Jurkat, Clone E6-1 (cell line): Measurements from ENCODE around the gene NT5M. TPM values are rescaled to one million over a fixed set of nuclear protein-coding genes. Genes with fewer than 3 reads are reported as not detected.
"Not testable (repeated sequence)": the region's sequence is repeated elsewhere in the genome, so short reads cannot be mapped to it uniquely, and the experiment has no call there.

Experiments
- DNase-seq: peaks from one replicate; pipeline ENCODE4 v3.0.0-alpha.2; 2011; ENCODE audit warnings: low read depth, low spot score
- H3K4me3 ChIP-seq: 2 replicates; pipeline ENCODE4 v1.5.1; 2011; ENCODE audit warnings: mild to moderate bottlenecking, low read length, control low read depth, moderate library complexity
- polyA plus RNA-seq: library from polyadenylated mRNA; unstranded; fragments of >200 nt; gene quantifications from one replicate; pipeline ENCODE4 v1.2.1, GENCODE V29; 2012; ENCODE audit warnings: missing spikeins; ENCODE audit not compliant: insufficient read length, insufficient read depth

The NT5M gene
- polyA plus RNA-seq = 21.5 TPM

GRCh38 chr17:17303010-17303846 lies at the start of gene NT5M:
NT5M (plus strand) TSS chr17:17303373; CDS start chr17:17303551, 178 bp downstream.
- DNase-seq = peak; percentile 77
- peak within 1 kb of the TSS; percentile 66 for H3K4me3 ChIP-seq

DNA sequence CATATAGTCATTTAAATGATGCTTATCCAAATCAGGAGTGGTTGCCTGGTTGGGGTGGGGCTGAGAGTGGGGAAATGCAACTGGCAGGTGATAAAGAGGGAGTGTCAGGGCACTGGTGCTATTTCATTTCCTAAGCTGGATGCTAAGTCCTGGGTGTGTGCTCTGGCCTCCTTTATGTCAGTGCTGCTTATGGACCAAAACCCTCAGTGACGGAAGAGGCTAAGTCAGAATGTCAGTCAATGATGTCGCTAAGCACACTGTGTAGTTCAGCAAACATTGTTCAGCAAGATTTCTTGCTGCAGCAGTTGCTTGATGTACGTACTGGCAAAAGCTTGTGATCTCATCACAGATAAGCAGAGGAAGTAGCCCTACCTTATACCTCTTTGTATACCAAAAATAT lies 49.8 kb upstream of the NT5M start:
- DNase-seq = no peak
- no peak overlapping the region for H3K4me3 ChIP-seq

- no peak overlapping the region for H3K4me3 ChIP-seq
- DNase-seq = no peak
Measured at GRCh38 chr17:17254036-17254435, 49.1 kb upstream of the NT5M start.

GRCh38 chr17:17255689-17256088 lies 47.5 kb upstream of the NT5M start:
- DNase-seq, H3K4me3 ChIP-seq: not testable (repeated sequence)

GRCh38 chr17:17256316-17256715 lies 46.9 kb upstream of the NT5M start:
- H3K4me3 ChIP-seq = no peak overlapping the region
- no peak for DNase-seq

DNA sequence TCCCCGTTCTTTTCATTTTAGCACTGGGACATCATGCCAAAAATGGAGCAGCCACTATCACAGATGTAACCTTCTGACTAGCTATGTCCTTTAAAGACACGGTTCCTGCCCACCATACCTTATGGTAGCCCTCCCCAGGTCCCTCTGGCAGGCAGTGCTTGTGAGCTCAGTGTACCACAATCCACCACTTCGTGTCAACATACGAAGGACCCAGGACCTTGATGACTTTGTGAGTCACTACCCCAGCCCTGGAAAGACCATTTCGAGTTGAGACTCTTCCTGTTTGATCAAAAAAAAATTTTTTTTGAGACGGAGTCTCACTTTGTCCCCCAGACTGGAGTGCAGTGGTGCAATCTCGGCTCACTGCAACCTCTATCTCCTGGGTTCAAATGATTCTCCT lies 45.2 kb upstream of the NT5M start:
- H3K4me3 ChIP-seq = no peak overlapping the region
- no peak for DNase-seq

GRCh38 chr17:17258998-17259397 lies 44.2 kb upstream of the NT5M start:
- no peak overlapping the region for H3K4me3 ChIP-seq
- no peak for DNase-seq

DNA sequence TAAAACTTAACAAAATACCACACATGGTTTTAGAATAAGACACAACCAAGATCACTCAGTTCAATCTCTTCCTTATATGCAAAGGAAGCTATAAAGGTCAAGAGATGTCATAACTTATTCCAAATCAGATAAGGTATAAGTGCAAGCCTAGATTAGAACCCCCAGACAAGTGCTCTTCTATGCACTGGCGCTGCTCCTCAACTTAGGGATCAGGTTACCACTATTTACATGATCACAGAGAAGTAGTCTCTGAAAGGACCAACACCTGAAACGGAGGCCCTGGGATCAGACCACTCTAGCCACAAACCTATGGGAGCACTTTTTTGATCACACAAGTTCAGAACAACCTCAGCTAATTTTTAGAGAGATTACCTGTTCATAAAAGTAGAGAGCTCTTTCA lies 38.7 kb upstream of the NT5M start:
- DNase-seq = no peak
- H3K4me3 ChIP-seq = no peak overlapping the region

DNA sequence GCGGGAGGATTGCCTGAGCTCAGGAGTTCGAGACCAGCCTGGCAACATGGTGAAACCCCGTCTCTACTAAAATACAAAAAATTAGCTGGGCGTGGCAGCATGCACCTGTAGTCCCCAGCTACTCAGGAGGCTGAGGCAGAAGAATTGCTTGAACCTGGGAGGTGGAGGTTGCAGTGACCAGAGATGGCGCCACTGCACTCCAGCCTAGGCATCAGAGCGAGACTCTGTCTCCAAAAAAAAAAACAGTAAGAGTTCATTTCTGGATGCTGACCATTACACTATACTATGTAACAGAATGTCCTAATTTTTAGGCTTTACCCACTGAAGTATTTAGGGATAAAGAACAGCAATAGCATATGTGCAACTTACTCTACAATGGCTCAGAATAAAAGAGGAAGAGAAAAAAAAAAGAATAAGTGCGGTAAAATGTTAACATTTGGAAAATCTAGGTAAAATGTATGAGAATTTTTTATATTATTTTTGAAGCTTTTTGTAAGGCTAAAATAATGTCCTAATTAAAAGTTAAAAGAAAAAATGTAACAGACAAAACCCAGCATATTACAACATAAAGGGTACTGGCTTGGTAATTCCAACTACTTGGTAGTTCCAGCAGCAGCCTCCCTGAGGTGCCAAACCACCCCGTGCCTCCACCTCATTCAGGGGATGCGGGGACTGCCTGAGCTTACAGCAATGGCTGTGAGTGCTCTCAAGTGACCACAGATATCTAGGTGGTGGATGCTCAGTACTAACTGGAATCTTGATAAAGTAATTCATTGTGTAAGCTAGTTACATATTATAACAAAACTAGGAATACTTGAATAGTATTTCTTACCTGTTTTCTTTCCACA lies 33.0 kb upstream of the NT5M start:
- no peak for DNase-seq
- no peak overlapping the region for H3K4me3 ChIP-seq

DNA sequence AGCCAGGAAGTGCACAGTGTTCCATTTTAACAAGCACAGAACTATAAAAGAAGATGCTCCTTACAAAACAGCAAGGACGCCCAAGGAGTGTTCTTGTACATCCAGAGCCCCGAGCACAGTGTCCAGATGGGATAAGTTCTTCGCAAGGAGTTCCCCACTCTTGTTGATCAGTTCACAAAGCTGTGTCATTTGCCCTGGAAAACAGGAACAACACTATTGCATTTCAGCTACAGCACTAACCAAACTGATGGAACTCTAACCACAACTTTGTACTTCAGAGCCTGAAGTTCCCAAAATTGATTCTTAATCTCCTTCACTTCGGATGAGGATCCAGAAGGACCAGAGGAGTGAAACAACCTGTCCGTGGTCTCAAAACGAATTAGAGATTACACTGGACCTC lies 27.2 kb upstream of the NT5M start:
- DNase-seq = no peak
- no peak overlapping the region for H3K4me3 ChIP-seq

DNA sequence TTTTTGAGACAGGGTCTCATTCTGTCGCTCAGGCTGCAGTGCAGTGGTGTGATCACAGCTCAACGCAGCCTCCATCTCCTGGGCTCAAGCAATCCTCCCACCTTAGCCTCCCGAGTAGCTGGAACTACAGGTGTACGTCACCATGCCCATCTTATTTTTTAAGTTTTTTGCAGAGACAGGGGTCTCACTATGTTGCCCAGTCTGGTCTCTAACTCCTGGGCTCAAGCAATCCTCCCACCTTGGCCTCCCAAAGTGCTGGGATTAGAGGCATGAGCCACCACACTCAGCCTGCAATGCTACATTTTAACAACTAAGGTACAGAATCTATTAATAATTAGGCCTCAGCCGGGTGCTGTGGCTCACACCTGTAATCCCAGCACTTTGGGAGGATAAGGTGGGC lies 25.7 kb upstream of the NT5M start:
- not testable (repeated sequence) for H3K4me3 ChIP-seq, DNase-seq

GRCh38 chr17:17279316-17279715 lies 23.9 kb upstream of the NT5M start:
- no peak for DNase-seq
- H3K4me3 ChIP-seq = peak overlapping the region; percentile 63

DNA sequence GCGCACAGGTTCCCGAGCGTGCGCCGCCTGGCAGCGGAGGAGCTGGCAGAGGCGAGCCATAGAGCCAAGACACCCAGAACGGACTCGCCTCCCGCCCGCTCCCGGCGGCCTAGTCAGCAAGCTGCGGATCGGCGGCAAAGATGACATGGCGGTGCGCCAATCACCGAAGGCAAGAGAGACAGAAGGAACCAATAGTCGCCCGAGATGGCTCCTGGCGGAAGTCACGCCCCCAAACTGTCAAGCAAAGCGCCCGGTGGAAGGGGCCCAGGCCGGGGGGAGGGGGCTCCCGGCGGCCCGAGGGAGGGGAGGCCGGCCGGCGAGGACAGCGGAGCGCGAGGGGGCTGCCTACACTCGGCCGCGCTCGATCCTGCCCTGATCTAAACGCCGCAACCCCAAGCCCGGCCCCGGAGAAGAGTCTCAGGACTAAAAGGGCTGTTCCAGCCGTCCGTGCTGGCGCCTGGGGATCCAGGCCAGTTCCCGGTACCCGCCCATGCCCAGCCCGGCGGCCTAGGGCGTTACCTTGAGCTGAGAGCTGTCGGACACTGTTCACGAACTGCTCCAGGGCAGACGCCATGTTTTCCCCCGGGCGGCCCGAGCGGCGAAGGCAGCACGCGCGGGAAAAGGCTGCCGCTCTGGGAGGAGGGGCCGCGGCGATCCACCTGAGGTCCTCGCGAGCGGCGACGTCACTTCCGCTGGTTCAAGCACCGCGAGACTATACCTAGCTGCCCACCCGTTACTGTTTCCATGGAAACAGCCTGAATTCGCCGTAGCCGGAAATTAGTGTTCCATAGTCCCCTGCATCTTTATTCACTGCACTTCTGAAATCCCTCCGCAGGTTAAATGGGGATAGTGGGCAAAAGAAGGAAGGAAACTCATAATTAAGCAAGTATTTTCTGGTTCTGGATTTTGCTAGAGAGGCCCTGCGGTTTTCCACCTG lies 22.3 kb upstream of the NT5M start, which contains the start of gene COPS3:
Gene COPS3, minus strand, starts transcription at position 634 of the 937 bp plus-strand sequence. Its CDS starts 60 bp downstream, at position 574.
- H3K4me3 ChIP-seq = peak within 1 kb of the TSS; percentile 63
- DNase-seq = peak; percentile 99

DNA sequence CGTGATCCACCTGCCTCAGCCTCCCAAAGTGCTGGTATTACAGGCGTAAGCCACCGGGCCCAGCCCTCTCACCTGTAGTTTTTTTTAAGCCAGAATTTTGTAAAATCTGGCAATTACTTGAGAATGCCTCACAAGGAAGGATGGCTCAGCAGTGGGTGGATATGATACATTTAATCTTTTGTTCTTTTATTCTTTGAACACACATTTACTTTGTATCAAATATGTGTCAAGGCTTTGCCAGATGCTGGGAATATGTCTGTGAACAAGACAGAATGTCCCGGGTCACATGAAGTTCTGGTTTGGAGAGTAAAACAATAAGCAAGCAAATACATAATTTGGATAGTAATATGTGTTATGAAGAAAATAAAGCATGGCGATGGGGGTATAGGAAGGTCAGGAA lies 17.2 kb upstream of the NT5M start:
- no peak overlapping the region for H3K4me3 ChIP-seq
- no peak for DNase-seq

- no peak overlapping the region for H3K4me3 ChIP-seq
- no peak for DNase-seq
Measured at GRCh38 chr17:17289086-17289485, 14.1 kb upstream of the NT5M start.

DNA sequence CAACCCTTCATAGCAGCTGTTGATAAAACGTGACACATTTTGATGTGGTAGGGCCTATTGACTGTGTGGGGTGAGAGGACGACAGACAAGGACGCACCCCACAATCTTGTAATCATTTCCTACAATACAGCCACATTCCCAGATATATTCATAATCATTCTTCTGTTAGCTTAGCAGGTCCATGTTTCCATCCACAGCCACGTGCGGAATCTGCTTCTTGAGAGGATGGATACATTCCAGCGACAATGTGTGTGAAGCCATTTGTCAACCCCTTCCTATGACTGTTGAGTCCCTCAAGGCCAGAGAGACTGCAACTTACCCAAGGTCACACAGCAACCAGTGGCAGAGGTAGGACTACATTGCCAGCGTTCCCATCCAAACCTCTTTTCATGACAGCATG lies 13.5 kb upstream of the NT5M start:
- no peak for DNase-seq
- H3K4me3 ChIP-seq = no peak overlapping the region

DNA sequence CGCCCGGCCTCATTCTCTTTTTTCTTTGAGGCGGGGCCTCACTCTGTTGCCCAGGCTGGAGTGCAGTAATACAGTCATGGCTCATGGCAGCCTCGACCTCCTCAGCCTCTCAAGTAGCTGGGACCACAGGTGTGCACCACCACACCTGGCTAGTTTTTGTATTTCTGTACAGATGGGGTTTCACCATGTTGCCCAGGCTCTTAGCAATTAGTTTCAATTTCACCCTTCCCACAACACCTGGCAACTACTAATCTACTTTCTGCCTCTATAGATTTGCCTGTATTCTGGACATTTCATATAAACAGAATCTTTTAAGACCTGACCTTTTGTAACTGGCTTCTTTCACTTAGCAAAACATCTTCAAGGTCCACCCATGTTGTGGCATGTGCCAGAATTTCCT lies 8.0 kb upstream of the NT5M start:
- DNase-seq = no peak
- no peak overlapping the region for H3K4me3 ChIP-seq

DNA sequence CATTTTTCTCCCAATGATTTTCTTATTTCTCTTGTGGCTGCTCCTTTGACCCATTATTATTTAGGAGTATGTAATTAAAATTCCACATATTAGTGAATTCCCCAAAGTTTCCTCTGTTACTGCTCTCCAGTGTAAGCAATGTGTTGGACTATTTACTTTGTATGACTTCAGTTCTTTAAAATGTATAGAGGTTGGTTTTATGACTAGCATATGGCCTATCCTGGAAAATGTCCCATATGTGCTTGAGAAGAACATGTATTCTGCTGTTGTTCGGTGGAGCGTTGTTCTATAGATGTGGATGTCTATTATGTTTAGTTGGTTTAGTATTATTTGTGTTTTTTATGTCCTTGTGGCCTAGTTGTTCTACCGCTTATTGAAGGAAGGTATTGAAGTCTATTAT lies 6.0 kb upstream of the NT5M start:
- no peak for DNase-seq
- H3K4me3 ChIP-seq = no peak overlapping the region

GRCh38 chr17:17298108-17298507 lies 5.1 kb upstream of the NT5M start:
- no peak for DNase-seq
- no peak overlapping the region for H3K4me3 ChIP-seq
